Measurements from ENCODE around the gene TMEM39A. TPM values are rescaled to one million over a fixed set of nuclear protein-coding genes. Genes with fewer than 3 reads are reported as not detected.

TMEM39A gene
- total and polyA plus RNA-seq, 2 donors from 2014 or later, result 7.0 to 37.0 TPM

DNA sequence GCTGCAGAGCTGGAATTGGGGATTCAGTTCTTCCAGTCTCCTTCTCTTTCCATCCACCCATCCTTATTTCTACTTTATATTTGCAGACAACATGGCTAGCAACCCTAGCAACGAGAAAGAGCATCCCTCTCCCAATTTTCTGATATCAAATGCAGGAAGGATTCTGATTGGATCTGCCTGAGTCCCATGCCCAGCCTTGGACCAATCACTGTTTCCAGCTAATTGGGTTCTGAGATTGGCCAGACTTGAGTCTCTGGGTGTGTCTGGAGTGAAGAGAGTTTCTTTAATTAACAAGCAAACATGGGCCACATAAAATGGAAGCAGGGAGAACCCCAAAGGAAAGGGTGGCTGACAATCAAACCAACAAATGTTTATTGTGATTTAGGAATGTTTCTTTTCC is 60.6 kb downstream of the TMEM39A start:
- Histone ChIP-seq H3K27ac (ENCODE audit: low read depth in 2 of 2, low read length in 2 of 2) (no peak overlapping the region), H3K27me3 (ENCODE audit: control insufficient read depth, insufficient read depth, low read length) (no peaks in the 10 kb centered on the region), H3K4me1 (ENCODE audit: control insufficient read depth in 2 of 3, insufficient read depth in 2 of 3, low read depth in 1 of 3, low read length in 3 of 3) (no peaks in the 10 kb centered on the region), H3K9ac (ENCODE audit: low read length in 3 of 3) (no peak overlapping the region), H3K4me3 (ENCODE audit: low read length in 3 of 3) (no peak overlapping the region), H3K36me3 (ENCODE audit: control insufficient read depth in 2 of 3, insufficient read depth in 3 of 3, low read length in 3 of 3) (peaks cover 0 to 6% (median 0%) of the 10 kb centered on the region in 3 donors), H3K9me3 (ENCODE audit: control insufficient read depth in 2 of 3, insufficient read depth in 1 of 3, low read length in 3 of 3) (no peaks in the 10 kb centered on the region)
- FAIRE-seq (no peak), DNase-seq (no peak)
- intact Hi-C loops (cut with DNase I), result no loop called here
- TF ChIP-seq, protein P1, sequence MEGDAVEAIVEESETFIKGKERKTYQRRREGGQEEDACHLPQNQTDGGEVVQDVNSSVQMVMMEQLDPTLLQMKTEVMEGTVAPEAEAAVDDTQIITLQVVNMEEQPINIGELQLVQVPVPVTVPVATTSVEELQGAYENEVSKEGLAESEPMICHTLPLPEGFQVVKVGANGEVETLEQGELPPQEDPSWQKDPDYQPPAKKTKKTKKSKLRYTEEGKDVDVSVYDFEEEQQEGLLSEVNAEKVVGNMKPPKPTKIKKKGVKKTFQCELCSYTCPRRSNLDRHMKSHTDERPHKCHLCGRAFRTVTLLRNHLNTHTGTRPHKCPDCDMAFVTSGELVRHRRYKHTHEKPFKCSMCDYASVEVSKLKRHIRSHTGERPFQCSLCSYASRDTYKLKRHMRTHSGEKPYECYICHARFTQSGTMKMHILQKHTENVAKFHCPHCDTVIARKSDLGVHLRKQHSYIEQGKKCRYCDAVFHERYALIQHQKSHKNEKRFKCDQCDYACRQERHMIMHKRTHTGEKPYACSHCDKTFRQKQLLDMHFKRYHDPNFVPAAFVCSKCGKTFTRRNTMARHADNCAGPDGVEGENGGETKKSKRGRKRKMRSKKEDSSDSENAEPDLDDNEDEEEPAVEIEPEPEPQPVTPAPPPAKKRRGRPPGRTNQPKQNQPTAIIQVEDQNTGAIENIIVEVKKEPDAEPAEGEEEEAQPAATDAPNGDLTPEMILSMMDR (IDR thresholded peaks at IDR 0.05; ENCODE audit: borderline replicate concordance, extremely low read depth, insufficient read depth), result no peak

DNA sequence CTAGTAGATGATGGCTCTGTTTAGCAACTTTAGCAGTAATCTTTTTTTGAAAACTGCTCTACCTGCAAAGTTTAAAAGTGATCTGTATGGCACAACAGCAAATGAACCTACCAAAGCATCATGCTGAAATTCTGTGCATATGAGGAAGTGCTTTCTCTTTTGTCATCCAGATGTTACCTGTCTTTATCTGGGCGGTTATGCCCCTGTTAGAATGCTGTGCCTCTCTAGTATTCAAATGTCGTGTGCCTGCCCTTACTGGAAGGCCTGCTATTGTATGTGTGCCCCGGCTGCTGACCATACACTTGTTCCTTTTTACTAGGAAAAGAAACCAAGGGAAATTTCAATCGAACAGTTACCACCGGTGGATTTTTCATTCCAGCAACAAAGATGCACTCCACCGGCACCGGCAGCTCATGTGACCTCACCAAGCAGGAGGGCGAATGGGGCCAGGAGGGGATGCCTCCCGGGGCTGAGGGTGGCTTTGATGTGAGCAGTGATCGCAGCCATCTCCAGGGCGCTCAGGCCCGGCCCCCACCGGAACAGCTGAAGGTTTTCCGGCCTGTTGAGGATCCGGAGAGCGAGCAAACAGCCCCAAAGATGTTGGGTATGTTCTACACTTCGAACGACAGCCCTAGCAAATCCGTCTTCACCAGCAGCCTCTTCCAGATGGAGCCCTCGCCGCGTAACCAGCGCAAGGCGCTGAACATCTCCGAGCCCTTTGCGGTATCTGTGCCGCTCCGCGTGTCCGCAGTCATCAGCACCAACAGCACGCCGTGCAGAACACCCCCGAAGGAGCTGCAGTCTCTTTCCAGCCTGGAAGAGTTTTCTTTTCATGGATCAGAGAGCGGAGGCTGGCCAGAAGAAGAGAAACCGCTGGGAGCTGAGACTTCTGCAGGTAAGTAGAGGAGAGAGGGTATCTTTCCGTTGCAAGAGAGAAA is 61.6 kb downstream of the TMEM39A start:
- Histone ChIP-seq H3K9ac (ENCODE audit: low read length in 3 of 3) (no peak overlapping the region), H3K36me3 (ENCODE audit: control insufficient read depth in 2 of 3, insufficient read depth in 3 of 3, low read length in 3 of 3) (peaks cover 0 to 9% (median 0%) of the 10 kb centered on the region in 3 donors), H3K27ac (ENCODE audit: low read depth in 2 of 2, low read length in 2 of 2) (no peak overlapping the region), H3K4me1 (ENCODE audit: control insufficient read depth in 2 of 3, insufficient read depth in 2 of 3, low read depth in 1 of 3, low read length in 3 of 3) (no peaks in the 10 kb centered on the region), H3K27me3 (ENCODE audit: control insufficient read depth, insufficient read depth, low read length) (no peaks in the 10 kb centered on the region), H3K4me3 (ENCODE audit: low read length in 3 of 3) (no peak overlapping the region), H3K9me3 (ENCODE audit: control insufficient read depth in 2 of 3, insufficient read depth in 1 of 3, low read length in 3 of 3) (no peaks in the 10 kb centered on the region)
- DNase-seq (peak in 1 of 5 donors; percentile 0), FAIRE-seq (no peak)
- TF ChIP-seq, protein P1 (IDR thresholded peaks at IDR 0.05; ENCODE audit: borderline replicate concordance, extremely low read depth, insufficient read depth), result no peak
- intact Hi-C loops (cut with DNase I), result no loop called here

DNA sequence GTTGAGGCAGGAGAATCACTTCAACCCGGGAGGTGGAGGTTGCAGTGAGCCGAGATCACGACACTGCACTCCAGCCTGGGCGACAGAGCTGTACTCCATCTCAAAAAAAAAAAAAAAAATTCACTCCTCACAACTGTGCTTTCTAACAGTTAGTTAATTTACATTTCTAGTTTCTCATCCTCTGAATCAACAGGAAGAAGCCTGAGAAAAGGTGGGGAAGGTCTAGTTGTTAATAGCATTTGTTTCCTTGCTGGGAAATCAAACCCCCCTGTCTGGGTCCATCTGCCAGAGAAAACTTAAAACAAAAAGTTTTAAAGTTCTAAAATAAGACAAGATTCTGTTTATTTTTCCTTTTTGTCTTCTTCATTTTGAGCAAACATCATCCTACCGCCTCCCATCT is 62.3 kb downstream of the TMEM39A start:
- H3K27me3 ChIP-seq (ENCODE audit: control insufficient read depth, insufficient read depth, low read length), result no peaks in the 10 kb centered on the region
- no peaks in the 10 kb centered on the region for H3K4me1 ChIP-seq (ENCODE audit: control insufficient read depth in 2 of 3, insufficient read depth in 2 of 3, low read depth in 1 of 3, low read length in 3 of 3)
- TF ChIP-seq, protein P1 (IDR thresholded peaks at IDR 0.05; ENCODE audit: borderline replicate concordance, extremely low read depth, insufficient read depth), result no peak
- H3K4me3 ChIP-seq (ENCODE audit: low read length in 3 of 3), result no peak overlapping the region
- no peaks in the 10 kb centered on the region for H3K9me3 ChIP-seq (ENCODE audit: control insufficient read depth in 2 of 3, insufficient read depth in 1 of 3, low read length in 3 of 3)
- H3K9ac ChIP-seq (ENCODE audit: low read length in 3 of 3), result no peak overlapping the region
- no peak overlapping the region for H3K27ac ChIP-seq (ENCODE audit: low read depth in 2 of 2, low read length in 2 of 2)
- intact Hi-C loops (cut with DNase I), result no loop called here
- FAIRE-seq (no peak), DNase-seq (no peak)
- H3K36me3 ChIP-seq (ENCODE audit: control insufficient read depth in 2 of 3, insufficient read depth in 3 of 3, low read length in 3 of 3), result peaks cover 0 to 9% (median 0%) of the 10 kb centered on the region in 3 donors

All from kidney (tissue), 14 donors.